PC-9 (cell line): ENCODE results near the gene RTKN2.

ENCODE experiments used
- CTCF ChIP-seq: fragments of 200-600 bp; sonication (generic); conservative IDR thresholded peaks from 2 replicates; pipeline ENCODE4 v1.6.1; 2017; ENCODE audit warnings: mixed run types, antibody characterized with exemption, mild to moderate bottlenecking, moderate library complexity
- EZH2 ChIP-seq: fragments of 200-600 bp; sonication (generic); IDR thresholded peaks from 2 replicates; pipeline ENCODE4 v1.8.0; 2017; ENCODE audit warnings: antibody characterized with exemption, low read depth

DNA sequence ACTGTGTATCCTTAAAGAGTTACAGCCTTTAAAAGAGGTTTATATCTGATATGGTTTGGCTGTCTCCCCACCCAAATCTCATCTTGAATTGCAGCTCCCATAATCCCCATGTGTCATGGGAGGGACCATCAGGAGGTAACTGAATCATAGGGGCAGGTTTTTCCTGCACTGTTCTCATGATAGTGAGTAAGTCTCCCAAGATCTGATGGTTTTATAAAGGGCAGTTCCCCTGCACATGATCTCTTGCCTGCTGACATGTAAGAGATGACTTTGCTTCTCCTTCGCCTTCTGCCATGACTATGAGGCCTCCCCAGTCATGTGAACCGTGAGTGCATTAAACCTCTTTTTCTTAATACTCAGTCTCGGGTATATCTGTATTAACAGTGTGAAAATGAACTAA lies 9.7 kb downstream of the RTKN2 start:
- TF ChIP-seq CTCF = no peak
- no peak for TF ChIP-seq EZH2
